Activated CD4-positive, alpha-beta T cell treated with anti-CD3 and anti-CD28 coated beads, Interleukin-2, amount 10 ng/mL, durations not matched to agents 24 days and 14 days (primary cell): ENCODE measurements around the gene SMIM8. TPM values are rescaled to one million over a fixed set of nuclear protein-coding genes. Genes with fewer than 3 reads are reported as not detected.
A peak's percentile ranks its signal among the peaks of the same experiment; 100 is the strongest.

Experiments
- DNase-seq: peaks from one replicate; pipeline ENCODE4 v3.0.0; 2022
- H3K27ac Mint-ChIP-seq: one replicate; pipeline ENCODE4 v1.8.0; 2022; ENCODE audit warnings: mild to moderate bottlenecking, mixed read lengths
- H3K27me3 Mint-ChIP-seq: one replicate; pipeline ENCODE4 v1.8.0; 2022; ENCODE audit warnings: mixed read lengths
- H3K36me3 Mint-ChIP-seq: one replicate; pipeline ENCODE4 v1.8.0; 2022; ENCODE audit warnings: low read depth, mild to moderate bottlenecking, mixed read lengths
- H3K4me1 Mint-ChIP-seq: one replicate; pipeline ENCODE4 v1.8.0; 2021; ENCODE audit warnings: mixed read lengths
- H3K4me3 Mint-ChIP-seq: one replicate; pipeline ENCODE4 v1.8.0; 2022; ENCODE audit warnings: mild to moderate bottlenecking, moderate library complexity, mixed read lengths
- H3K9me3 Mint-ChIP-seq: one replicate; pipeline ENCODE4 v1.8.0; 2021; ENCODE audit warnings: mixed read lengths
- intact Hi-C: fragments of 100-400 bp; cut with micrococcal nuclease; formaldehyde crosslinking; loops from one replicate; pipeline ENCODE4 v1.15.1; 2023
- total RNA-seq: library from RNA; stranded (reverse); gene quantifications from 2 replicates; pipeline ENCODE4 v1.2.3, GENCODE V29; 2022

Gene SMIM8
- total RNA-seq, 1 donor from 2014 or later = 10.5 TPM

DNA sequence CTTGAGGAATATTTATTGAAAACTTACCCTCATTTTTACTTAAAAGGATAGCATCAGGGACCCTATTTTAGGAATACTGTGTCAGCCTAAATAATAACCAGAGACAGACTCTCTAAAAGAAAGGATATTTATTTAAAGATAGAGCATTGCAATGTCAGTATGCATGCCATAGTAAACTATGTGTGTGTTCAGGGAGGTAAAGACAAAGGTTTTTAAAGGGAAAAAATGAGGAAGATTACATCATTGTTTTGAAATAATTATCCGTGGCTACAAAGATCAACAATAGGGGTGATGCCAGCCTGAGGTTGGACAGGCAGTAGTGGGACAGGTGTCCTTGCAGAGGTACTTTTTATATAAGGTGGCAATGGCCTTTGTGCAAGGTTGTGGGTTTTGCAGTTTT, 61.6 kb downstream of the SMIM8 start:
- intact Hi-C loops = no loop called here
- Mint-ChIP-seq H3K36me3 (no peaks in the 10 kb centered on the region), H3K27me3 (no peaks in the 10 kb centered on the region), H3K27ac (no peak overlapping the region), H3K4me1 (peaks cover 2% of the 10 kb centered on the region), H3K9me3 (no peaks in the 10 kb centered on the region), H3K4me3 (no peak overlapping the region)
- DNase-seq = no peak

DNA sequence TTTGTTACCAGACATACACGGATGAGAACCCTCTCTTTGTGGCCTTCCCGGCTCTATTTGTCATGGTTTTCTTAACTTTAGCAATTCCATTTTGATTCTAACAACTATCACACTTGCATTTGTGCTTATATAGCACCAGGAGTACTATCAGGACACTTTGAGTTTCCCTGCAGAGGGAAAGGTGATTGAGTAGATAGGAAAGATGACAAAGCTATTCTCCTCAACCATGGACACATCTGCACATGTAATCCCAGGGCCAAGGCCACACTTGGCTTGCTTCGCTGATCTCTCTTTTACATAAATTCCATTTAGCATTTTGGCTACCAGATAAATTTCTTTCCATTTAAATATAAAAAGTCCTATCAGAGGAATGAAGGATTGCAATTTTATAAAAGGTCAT, 62.1 kb downstream of the SMIM8 start:
- Mint-ChIP-seq H3K4me1 (no peaks in the 10 kb centered on the region), H3K9me3 (no peaks in the 10 kb centered on the region), H3K36me3 (no peaks in the 10 kb centered on the region), H3K27ac (no peak overlapping the region), H3K27me3 (no peaks in the 10 kb centered on the region), H3K4me3 (no peak overlapping the region)
- no peak for DNase-seq
- intact Hi-C loops = no loop called here

DNA sequence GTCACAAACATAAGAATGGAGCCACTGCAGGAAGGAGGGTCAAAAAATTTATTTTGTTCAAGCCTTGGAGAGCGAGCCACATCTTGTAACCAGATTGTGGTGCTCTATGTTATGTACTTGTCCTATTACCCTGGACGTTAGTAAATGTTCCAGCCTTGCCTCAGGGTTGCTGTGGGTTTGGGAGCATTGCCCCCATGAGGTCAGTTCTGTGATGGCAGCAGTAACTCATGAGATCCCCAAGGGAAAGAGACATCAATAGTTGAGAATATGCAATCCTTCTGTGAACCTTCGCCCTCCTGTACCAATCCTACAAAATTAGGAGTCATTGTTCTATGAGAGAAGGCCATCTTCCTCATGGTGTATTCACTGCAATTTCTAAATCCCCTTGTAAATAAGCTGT, 68.9 kb downstream of the SMIM8 start:
- Mint-ChIP-seq H3K4me3 (no peak overlapping the region), H3K4me1 (no peaks in the 10 kb centered on the region), H3K27me3 (no peaks in the 10 kb centered on the region), H3K9me3 (no peaks in the 10 kb centered on the region), H3K27ac (no peak overlapping the region), H3K36me3 (no peaks in the 10 kb centered on the region)
- peak; percentile 54 for DNase-seq
- intact Hi-C loops = loop anchor here (5.0 to 10.0 kb wide), 3 partner anchors 203 to 1481 kb away; partner anchors contain the start of gene ORC3

Other genes starting within 250 kb of the SMIM8 start
- gene CGA, start 227.5 kb upstream of the SMIM8 start, total RNA-seq = not detected in 2 replicates
- 61.2 and 63.7 TPM in 2 replicates for gene ZNF292, start 167.0 kb upstream of the SMIM8 start, total RNA-seq
- not detected in 2 replicates for gene GJB7, start 6.7 kb downstream of the SMIM8 start, total RNA-seq
- gene C6orf163, start 22.2 kb downstream of the SMIM8 start, total RNA-seq = 1.3 and 1.9 TPM in 2 replicates
- not detected in 2 replicates for gene CFAP206, start 85.4 kb downstream of the SMIM8 start, total RNA-seq
- gene SLC35A1, start 150.4 kb downstream of the SMIM8 start, total RNA-seq = 8.8 and 9.1 TPM in 2 replicates